Measurements from ENCODE around the gene C3orf49. TPM values are rescaled to one million over a fixed set of nuclear protein-coding genes. Genes with fewer than 3 reads are reported as not detected.

The C3orf49 gene
- total RNA-seq, 4 donors from 2014 or later = not detected

DNA sequence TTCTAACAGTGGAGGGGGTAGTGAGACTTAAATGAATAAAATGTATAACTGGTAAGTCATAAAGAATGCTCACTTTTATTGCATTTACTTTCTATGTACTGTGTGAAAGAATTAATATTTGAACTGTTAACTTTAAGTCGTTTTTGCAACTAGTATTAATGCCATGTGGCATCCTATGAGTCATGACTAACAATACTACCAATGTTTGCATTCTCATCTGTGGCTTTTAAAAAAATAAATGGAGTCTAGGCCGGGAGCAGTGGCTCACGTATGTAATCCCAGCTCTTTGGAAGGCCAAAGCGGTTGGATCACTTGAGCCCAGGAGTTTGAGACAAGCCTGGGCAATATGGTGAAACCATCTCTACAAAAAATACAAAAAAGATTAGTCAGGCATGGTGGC lies 5.2 kb downstream of the C3orf49 start:
- no peak for DNase-seq (ENCODE audit: extremely low spot score)
- Histone ChIP-seq H3K9me3 (no peaks in the 10 kb centered on the region), H3K4me1 (no peaks in the 10 kb centered on the region), H3K27ac (replicated peaks in 1 of 4) (no peak overlapping the region), H3K36me3 (peaks cover 0 to 32% (median 9%) of the 10 kb centered on the region in 4 donors), H3K27me3 (no peaks in the 10 kb centered on the region), H3K4me3 (no peak overlapping the region)
- TF ChIP-seq, protein P1, sequence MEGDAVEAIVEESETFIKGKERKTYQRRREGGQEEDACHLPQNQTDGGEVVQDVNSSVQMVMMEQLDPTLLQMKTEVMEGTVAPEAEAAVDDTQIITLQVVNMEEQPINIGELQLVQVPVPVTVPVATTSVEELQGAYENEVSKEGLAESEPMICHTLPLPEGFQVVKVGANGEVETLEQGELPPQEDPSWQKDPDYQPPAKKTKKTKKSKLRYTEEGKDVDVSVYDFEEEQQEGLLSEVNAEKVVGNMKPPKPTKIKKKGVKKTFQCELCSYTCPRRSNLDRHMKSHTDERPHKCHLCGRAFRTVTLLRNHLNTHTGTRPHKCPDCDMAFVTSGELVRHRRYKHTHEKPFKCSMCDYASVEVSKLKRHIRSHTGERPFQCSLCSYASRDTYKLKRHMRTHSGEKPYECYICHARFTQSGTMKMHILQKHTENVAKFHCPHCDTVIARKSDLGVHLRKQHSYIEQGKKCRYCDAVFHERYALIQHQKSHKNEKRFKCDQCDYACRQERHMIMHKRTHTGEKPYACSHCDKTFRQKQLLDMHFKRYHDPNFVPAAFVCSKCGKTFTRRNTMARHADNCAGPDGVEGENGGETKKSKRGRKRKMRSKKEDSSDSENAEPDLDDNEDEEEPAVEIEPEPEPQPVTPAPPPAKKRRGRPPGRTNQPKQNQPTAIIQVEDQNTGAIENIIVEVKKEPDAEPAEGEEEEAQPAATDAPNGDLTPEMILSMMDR (IDR thresholded peaks at IDR 0.05) = no peak
- TF ChIP-seq POLR2AphosphoS5 (IDR thresholded peaks at IDR 0.05) = no peak
- TF ChIP-seq POLR2A (IDR thresholded peaks at IDR 0.05; ENCODE audit: low read depth) = no peak
- TF ChIP-seq EP300 (IDR thresholded peaks at IDR 0.05) = no peak
- intact Hi-C loops (cut with DNase I) = no loop called here
- WGBS = 80% methylated on average over 4 of the region's 4 CpGs

DNA sequence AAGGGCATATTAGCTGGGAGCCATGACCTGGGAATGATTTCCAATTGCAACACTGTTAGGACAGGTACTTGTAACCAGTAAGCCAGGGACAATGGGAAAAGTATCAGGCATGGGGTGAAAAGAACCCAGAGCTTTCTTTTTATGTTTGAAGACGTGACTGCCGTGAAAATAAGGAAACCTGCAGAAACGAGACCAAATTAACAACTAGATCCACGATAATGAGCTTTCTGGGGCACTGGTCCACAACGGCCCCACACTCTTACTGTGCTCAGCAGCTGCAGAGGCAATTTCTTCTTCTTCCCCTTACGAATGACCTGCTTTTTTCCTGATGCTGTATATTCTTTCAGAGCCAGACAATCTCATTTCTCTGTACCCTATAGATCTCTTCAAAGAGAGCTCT lies 11.4 kb downstream of the C3orf49 start:
- H3K27ac ChIP-seq (replicated peaks in 1 of 4) = no peak overlapping the region
- H3K4me1 ChIP-seq = no peaks in the 10 kb centered on the region
- no peaks in the 10 kb centered on the region for H3K27me3 ChIP-seq
- intact Hi-C loops (cut with DNase I) = no loop called here
- DNase-seq (ENCODE audit: extremely low spot score) = no peak
- no peak overlapping the region for H3K4me3 ChIP-seq
- no peak for TF ChIP-seq EP300 (IDR thresholded peaks at IDR 0.05)
- TF ChIP-seq, protein P1 (IDR thresholded peaks at IDR 0.05) = no peak
- 94% methylated on average over 6 of the region's 6 CpGs for WGBS
- peaks cover 36 to 82% (median 57%) of the 10 kb centered on the region in 4 donors for H3K36me3 ChIP-seq
- no peaks in the 10 kb centered on the region for H3K9me3 ChIP-seq

DNA sequence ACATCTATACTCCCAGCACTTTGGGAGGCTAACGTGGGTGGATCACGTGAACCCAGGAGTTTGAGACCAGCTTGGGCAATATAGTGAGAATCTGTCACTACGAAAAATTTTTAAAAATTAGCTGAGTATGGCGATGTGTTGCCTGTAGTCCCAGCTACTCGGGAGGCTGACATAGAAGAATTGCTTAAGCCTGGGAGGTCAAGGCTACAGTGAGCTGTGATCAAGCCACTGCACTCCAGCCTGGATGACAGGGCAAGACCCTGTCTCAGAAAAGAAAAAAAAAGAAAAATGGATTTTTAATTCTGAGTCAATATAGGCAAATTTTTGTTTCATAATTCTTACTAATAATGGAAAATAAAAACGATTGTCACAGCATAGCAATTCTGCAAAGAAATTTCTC lies 13.3 kb downstream of the C3orf49 start:
- 86% methylated on average over 6 of the region's 6 CpGs for WGBS

DNA sequence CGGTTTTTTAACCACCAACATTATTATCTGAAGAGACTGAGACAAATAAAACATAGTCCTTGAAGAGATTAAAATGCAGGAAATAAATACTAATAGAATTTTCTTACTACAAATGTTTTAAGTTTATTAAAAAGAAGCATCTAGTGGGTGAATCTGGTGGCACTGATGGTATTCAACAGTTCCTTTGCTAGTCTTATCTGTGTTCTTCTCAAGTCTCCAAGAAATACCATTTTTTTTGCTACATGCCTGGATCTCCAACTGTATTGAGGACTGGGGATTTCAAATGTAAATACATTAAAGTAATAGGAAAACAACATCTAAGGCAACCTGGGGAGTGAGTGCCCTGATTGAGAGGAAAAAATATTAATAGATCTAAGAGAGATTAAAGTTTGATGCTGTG lies 22.6 kb downstream of the C3orf49 start:
- intact Hi-C loops (cut with DNase I) = no loop called here
- Histone ChIP-seq H3K36me3 (no peaks in the 10 kb centered on the region), H3K27me3 (no peaks in the 10 kb centered on the region), H3K27ac (replicated peaks in 1 of 4) (no peak overlapping the region), H3K4me1 (no peaks in the 10 kb centered on the region), H3K9me3 (no peaks in the 10 kb centered on the region), H3K4me3 (no peak overlapping the region)
- TF ChIP-seq, protein P1 (IDR thresholded peaks at IDR 0.05) = no peak
- 0% methylated on average over 1 of the region's 1 CpG for WGBS
- no peak for DNase-seq (ENCODE audit: extremely low spot score)

More for the DNA sequence above, 13.3 kb downstream of the C3orf49 start:
- intact Hi-C loops (cut with DNase I) = no loop called here
- H3K27me3 ChIP-seq = no peaks in the 10 kb centered on the region
- no peaks in the 10 kb centered on the region for H3K9me3 ChIP-seq
- no peak for TF ChIP-seq POLR2AphosphoS5 (IDR thresholded peaks at IDR 0.05)
- TF ChIP-seq, protein P1 (IDR thresholded peaks at IDR 0.05) = no peak
- TF ChIP-seq EP300 (IDR thresholded peaks at IDR 0.05) = no peak
- no peak for TF ChIP-seq POLR2A (IDR thresholded peaks at IDR 0.05; ENCODE audit: low read depth)
- peaks cover 39 to 81% (median 57%) of the 10 kb centered on the region in 4 donors for H3K36me3 ChIP-seq
- no peak overlapping the region for H3K27ac ChIP-seq (replicated peaks in 1 of 4)
- H3K4me3 ChIP-seq = no peak overlapping the region
- no peak for DNase-seq (ENCODE audit: extremely low spot score)
- no peaks in the 10 kb centered on the region for H3K4me1 ChIP-seq

DNA sequence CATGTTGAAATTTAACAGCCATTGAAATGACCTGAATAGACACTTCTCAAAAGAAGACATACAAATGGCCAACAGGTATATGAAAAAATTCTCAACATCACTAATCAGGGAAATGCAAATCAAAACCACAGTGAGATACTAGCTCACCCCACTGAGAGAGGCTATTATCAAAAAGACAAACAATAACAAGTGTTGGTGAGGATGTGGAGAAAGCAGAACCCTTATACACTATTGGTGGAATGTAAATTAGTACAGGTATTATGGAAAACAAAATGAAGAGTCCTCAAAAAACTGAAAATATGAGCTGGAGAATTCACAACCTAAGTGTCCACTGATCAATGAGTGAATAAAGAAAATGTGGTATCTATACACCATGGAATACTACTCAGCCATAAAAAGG lies 23.0 kb downstream of the C3orf49 start:
- H3K27ac ChIP-seq (replicated peaks in 1 of 4) = no peak overlapping the region
- no peaks in the 10 kb centered on the region for H3K36me3 ChIP-seq
- no peak for DNase-seq (ENCODE audit: extremely low spot score)
- H3K4me1 ChIP-seq = no peaks in the 10 kb centered on the region
- intact Hi-C loops (cut with DNase I) = no loop called here
- no peaks in the 10 kb centered on the region for H3K9me3 ChIP-seq
- no peak for TF ChIP-seq EP300 (IDR thresholded peaks at IDR 0.05)
- TF ChIP-seq POLR2A (IDR thresholded peaks at IDR 0.05; ENCODE audit: low read depth) = no peak
- TF ChIP-seq POLR2AphosphoS5 (IDR thresholded peaks at IDR 0.05) = no peak
- TF ChIP-seq, protein P1 (IDR thresholded peaks at IDR 0.05) = no peak
- no peak overlapping the region for H3K4me3 ChIP-seq
- H3K27me3 ChIP-seq = no peaks in the 10 kb centered on the region

Measured in esophagus muscularis mucosa (tissue), 4 donors.